ENCODE data around the gene HAGH.

GRCh38 chr16:1870365-1871082 is 43.9 kb upstream of the HAGH start:
- TF ChIP-seq, protein P1, sequence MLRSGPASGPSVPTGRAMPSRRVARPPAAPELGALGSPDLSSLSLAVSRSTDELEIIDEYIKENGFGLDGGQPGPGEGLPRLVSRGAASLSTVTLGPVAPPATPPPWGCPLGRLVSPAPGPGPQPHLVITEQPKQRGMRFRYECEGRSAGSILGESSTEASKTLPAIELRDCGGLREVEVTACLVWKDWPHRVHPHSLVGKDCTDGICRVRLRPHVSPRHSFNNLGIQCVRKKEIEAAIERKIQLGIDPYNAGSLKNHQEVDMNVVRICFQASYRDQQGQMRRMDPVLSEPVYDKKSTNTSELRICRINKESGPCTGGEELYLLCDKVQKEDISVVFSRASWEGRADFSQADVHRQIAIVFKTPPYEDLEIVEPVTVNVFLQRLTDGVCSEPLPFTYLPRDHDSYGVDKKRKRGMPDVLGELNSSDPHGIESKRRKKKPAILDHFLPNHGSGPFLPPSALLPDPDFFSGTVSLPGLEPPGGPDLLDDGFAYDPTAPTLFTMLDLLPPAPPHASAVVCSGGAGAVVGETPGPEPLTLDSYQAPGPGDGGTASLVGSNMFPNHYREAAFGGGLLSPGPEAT (IDR thresholded peaks at IDR 0.05; ENCODE audit: low read depth) = no peak
- no peak for TF ChIP-seq IKZF1 (conservative IDR thresholded peaks at IDR 0.05)
- no peak for TF ChIP-seq ATF2 (IDR thresholded peaks at IDR 0.05; ENCODE audit: low read length)
- TF ChIP-seq ZNF687 (IDR thresholded peaks at IDR 0.05) = no peak
- TF ChIP-seq STAT1 (conservative IDR thresholded peaks at IDR 0.05) = no peak
